Measurements from ENCODE around the gene CIZ1. TPM values are rescaled to one million over a fixed set of nuclear protein-coding genes. Genes with fewer than 3 reads are reported as not detected.

The CIZ1 gene
- total RNA-seq = 100 to 1,000 TPM; 118 to 121 TPM

GRCh38 chr9:128191406-128192046 lies at the start of gene CIZ1:
CIZ1 (minus strand) TSS chr9:128191572; CDS start chr9:128190857, 715 bp downstream.

GRCh38 chr9:128203024-128203706 lies 11.8 kb upstream of the CIZ1 start, which contains the start of gene DNM1:
DNM1 (plus strand) TSS chr9:128203379; CDS start chr9:128203471, 92 bp downstream.

GRCh38 chr9:128159784-128160602 lies 31.4 kb downstream of the CIZ1 start, which contains the start of gene BBLN:
BBLN (plus strand) TSS chr9:128160265; CDS start chr9:128160408, 143 bp downstream.

GRCh38 chr9:128149001-128149701 lies 42.2 kb downstream of the CIZ1 start, which contains the start of gene LCN2:
LCN2 (plus strand) TSS chr9:128149453; CDS start chr9:128149526, 73 bp downstream.

GRCh38 chr9:128127568-128127989 lies 63.8 kb downstream of the CIZ1 start, which contains the start of gene PTGES2:
PTGES2 (minus strand) TSS chr9:128127729; CDS start chr9:128127717, 12 bp downstream.

Other genes starting within 250 kb of the CIZ1 start
- 100 to 1,000 TPM; 405 to 422 TPM for gene EEIG1, start 210.6 kb downstream of the CIZ1 start, total RNA-seq
- gene NAIF1, start 124.3 kb downstream of the CIZ1 start, total RNA-seq = 10 to 100 TPM; 11.0 to 12.9 TPM
- gene SLC25A25, start 123.3 kb downstream of the CIZ1 start, total RNA-seq = 10 to 100 TPM; 15.4 to 16.0 TPM
- 10 to 100 TPM; 44.6 to 50.5 TPM for gene PTGES2, start 63.8 kb downstream of the CIZ1 start, total RNA-seq
- not detected for gene LCN2, start 42.1 kb downstream of the CIZ1 start, total RNA-seq
- gene BBLN, start 31.3 kb downstream of the CIZ1 start, total RNA-seq = 10 to 100 TPM; 95.0 to 96.0 TPM
- under 1 TPM; 0.25 to 0.99 TPM for gene DNM1, start 11.8 kb upstream of the CIZ1 start, total RNA-seq
- 10 to 100 TPM; 40.3 to 47.1 TPM for gene GOLGA2, start 84.4 kb upstream of the CIZ1 start, total RNA-seq
- gene SWI5, start 84.7 kb upstream of the CIZ1 start, total RNA-seq = 10 to 100 TPM; 10.9 to 12.1 TPM
- 10 to 100 TPM; 21.5 to 23.2 TPM for gene TRUB2, start 130.9 kb upstream of the CIZ1 start, total RNA-seq
- gene COQ4, start 131.3 kb upstream of the CIZ1 start, total RNA-seq = 10 to 100 TPM; 34.7 to 35.2 TPM
- 10 to 100 TPM; 11.5 to 14.4 TPM for gene SLC27A4, start 149.0 kb upstream of the CIZ1 start, total RNA-seq
- 10 to 100 TPM; 72.6 to 75.8 TPM for gene URM1, start 179.8 kb upstream of the CIZ1 start, total RNA-seq
- under 1 TPM; 0.39 to 0.58 TPM for gene CERCAM, start 229.3 kb upstream of the CIZ1 start, total RNA-seq

All from activated naive CD4-positive, alpha-beta T cell treated with anti-CD3 and anti-CD28 coated beads, Interleukin-2, amount 10 ng/mL, durations not matched to agents 5 hours and 36 hours (primary cell).